Measurements from ENCODE around the gene SCN10A.

Gene SCN10A

DNA sequence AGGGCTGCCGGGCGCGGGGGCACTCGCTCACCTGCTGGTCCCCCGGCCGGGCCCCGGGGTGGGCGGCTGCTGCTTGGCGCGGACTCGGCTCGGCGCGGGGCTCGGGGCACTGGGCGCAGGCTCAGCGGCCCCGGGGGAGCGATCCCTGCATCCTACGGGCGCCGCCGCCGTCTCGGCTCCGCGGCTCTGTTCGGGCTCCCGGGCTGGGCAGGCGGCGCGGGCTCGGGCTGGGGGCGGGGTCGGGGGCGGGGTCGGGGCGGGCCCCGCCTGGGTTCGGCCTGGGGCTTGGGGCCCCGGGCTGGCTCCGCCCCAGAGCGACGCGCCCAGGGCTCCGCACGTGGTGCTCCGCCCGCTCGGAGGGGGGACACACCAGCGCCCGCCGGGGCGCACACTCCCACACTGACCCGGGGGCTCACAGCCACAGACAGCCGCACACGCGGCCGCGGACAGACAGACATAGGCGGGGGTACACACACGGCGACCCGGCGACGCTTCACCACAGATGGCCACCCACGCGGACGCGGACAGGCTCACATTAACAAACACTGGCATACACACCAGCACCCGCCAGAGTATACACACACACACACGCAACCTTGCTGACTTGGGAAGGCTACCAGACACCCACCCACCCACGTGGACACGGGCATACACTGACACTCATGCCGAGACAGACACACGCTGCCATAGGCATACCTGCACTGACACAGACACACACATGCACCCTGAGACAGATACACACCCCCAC, 166.3 kb downstream of the SCN10A start, which contains the start of gene SCN5A:
SCN5A (minus strand) TSS at position 188 of the 748 bp plus-strand sequence. CDS start 16,380 bp downstream, outside the sequence.
- DNase-seq: peak; percentile 45

DNA sequence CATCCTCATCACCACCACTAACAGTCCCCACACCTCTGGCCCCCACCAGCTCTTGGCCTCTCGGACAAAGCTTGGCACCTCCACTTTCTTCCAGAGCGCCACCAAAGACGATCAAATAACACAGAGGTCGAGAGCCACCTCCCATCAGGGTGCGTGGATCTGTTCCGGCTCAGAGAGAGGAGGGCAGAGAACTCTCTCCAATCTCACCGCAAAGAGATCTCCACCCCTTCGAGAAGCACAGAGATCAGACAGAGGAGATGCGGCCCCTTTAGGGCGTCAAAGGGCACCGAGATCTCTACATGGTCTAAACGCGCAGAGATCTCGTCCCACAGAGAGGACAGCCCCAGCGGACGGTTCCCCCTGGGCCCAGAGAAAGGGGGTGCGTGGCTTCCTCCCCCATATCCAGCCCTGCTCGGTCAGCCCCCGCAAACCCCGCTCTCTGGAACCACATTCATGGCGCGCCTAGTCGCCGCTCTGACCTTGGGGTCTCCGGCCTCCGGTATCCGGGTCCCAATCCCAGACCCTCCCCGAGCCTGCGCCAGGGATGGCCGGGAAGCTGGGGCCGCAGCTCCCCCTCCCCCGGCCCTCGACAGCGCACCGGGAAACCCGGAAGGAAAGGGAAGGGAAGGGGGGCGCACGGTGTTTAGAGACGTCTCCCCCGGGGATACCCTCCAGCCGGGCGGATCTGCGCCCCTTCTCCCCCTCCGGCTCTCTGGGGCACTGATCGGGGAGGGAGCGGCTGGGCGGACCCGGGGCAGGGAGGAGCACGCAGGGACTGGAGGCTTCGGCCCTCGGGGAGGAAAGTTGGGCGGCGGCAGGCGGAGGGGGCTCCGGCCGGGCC, 167.1 kb downstream of the SCN10A start:
- no peak for DNase-seq

DNA sequence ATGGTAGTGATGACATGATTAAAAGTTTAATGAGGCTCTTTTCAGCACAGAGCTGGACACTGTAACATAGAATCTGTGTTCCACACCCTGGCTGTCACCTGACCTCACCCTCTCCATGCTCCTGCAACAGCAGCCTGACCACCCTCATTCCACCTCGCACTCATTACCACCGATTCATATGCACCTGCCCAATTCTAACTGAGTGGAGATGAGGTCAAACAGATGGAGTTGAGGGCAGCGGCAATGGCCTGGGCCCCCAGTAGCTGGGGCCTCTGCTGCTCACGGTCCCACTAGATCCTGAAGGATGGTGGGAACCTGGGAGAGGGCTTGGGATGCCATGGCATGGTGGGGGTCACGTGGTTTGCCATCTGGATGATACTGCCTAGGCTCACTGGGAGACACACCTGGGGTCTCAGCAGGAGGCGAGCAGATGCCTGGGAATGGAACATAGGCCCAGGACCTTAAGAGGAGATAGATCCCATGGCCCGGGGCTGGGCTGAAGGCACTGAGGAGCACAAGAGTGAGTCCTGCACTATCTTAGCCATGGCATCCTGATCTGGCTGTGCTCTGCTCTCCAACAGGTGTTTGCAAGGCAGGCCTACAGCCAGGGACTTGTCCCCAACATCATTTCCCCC, 167.9 kb downstream of the SCN10A start:
- DNase-seq: no peak

DNA sequence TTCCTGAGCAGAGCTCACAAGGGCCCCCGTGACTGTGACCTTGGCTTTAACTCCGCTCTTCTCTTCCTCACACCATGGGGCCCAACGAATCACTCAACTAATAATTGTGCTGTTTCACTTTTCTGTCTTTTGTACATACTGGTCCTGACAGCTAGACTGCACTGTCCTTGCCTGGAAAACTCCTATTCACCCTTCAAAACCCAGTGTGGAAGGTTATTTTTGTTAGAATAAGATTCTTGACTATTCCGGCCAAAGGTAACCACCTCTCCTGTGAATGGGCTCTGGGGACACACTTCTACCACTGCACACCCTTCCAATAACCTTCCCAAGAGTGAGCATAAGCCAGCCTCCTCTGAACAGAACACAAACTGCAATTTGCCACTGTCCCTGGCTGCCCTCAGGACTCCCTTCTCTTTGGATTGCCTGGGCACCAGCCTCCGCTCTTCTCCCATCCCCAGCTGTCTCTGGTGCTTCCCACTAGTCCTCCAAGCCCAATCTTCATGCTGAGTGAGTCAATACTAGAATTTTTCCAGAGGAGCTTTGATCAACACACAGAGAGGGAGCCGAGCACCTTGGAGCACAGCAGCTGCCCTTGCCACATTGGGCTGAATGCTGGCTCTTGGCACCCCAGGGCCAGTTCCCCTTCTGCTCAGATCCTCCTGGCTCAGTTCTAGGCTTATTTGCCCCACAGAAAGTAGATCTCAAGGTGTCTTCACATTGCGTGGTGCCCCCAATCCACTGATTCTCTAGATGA, 168.6 kb downstream of the SCN10A start:
- DNase-seq: no peak
